A673 (cell line): ENCODE data around the gene LRRC36. TPM values are rescaled to one million over a fixed set of nuclear protein-coding genes. Genes with fewer than 3 reads are reported as not detected.

Experiments
- BruUV-seq: library from RNA; stranded (reverse); fragments of 400-500 nt; replicated peaks from 2 replicates; lab custom pipeline; 2021; lab: Mats Ljungman, UMichigan
- CTCF ChIA-PET: fragments of 300-600 bp; sonication (Branson Sonifier 250); formaldehyde crosslinking; loops from one replicate; lab custom pipeline; 2022; ENCODE audit warnings: antibody characterized with exemption; lab: Charles Lee
- POLR2A ChIA-PET: fragments of 300-600 bp; sonication (Branson Sonifier 250); formaldehyde crosslinking; loops from one replicate; lab custom pipeline; 2022; ENCODE audit warnings: antibody characterized with exemption; ENCODE audit not compliant: low non-redundant PET; lab: Charles Lee
- DNase-seq: peaks from one replicate; pipeline ENCODE4 v3.0.0-alpha.2; 2015; ENCODE audit warnings: low spot score
- H3K27ac ChIP-seq: fragments of 200-600 bp; sonication (generic); 2 replicates; pipeline ENCODE4 v1.5.1; 2016; ENCODE audit warnings: mixed run types, low read depth, mild to moderate bottlenecking, mixed read lengths, antibody characterized with exemption, low read length; ENCODE audit not compliant: poor library complexity, severe bottlenecking
- H3K27me3 ChIP-seq: fragments of 200-600 bp; sonication (generic); replicated peaks from 2 replicates; pipeline ENCODE4 v1.6.1; 2017; ENCODE audit warnings: mixed run types, low read depth, mild to moderate bottlenecking, mixed read lengths, antibody characterized with exemption, low read length; ENCODE audit not compliant: insufficient read depth, poor library complexity
- H3K36me3 ChIP-seq: fragments of 200-600 bp; sonication (generic); 2 replicates; pipeline ENCODE4 v1.6.1; 2016; ENCODE audit warnings: mixed run types, mild to moderate bottlenecking, mixed read lengths, antibody characterized with exemption, low read length; ENCODE audit not compliant: insufficient read depth, poor library complexity, severe bottlenecking
- H3K4me1 ChIP-seq: fragments of 200-600 bp; sonication (generic); 2 replicates; pipeline ENCODE4 v1.6.1; 2017; ENCODE audit warnings: mixed run types, mild to moderate bottlenecking, mixed read lengths, antibody characterized with exemption, low read length; ENCODE audit not compliant: insufficient read depth, poor library complexity, severe bottlenecking
- H3K4me3 ChIP-seq: fragments of 200-600 bp; sonication (generic); 2 replicates; pipeline ENCODE4 v1.5.1; 2016; ENCODE audit warnings: low read depth, mixed run types, mild to moderate bottlenecking, mixed read lengths, low read length; ENCODE audit not compliant: poor library complexity, severe bottlenecking
- H3K9me3 ChIP-seq: fragments of 200-600 bp; sonication (generic); 2 replicates; pipeline ENCODE4 v1.6.1; 2016; ENCODE audit warnings: mixed run types, low read depth, mild to moderate bottlenecking, mixed read lengths, antibody characterized with exemption, low read length; ENCODE audit not compliant: poor library complexity, severe bottlenecking
- CTCF ChIP-seq: fragments of 300-800, 200-600 bp; sonication (generic); conservative IDR thresholded peaks from 2 replicates; pipeline ENCODE4 v1.5.1; 2017; ENCODE audit warnings: low read depth, mild to moderate bottlenecking, antibody characterized with exemption, low read length, moderate library complexity, mixed read lengths
- EZH2 ChIP-seq: fragments of 200-600 bp; sonication (generic); IDR thresholded peaks from 2 replicates; pipeline ENCODE4 v1.6.1; 2017; ENCODE audit warnings: borderline replicate concordance, low read depth, mild to moderate bottlenecking, mixed read lengths, antibody characterized with exemption, low read length; ENCODE audit not compliant: poor library complexity, severe bottlenecking
- intact Hi-C: fragments of 100-400 bp; cut with micrococcal nuclease; formaldehyde crosslinking; loops from one replicate; pipeline ENCODE4 v1.10.0; 2022; ENCODE audit not compliant: unreplicated experiment
- total RNA-seq: library from RNA; stranded (reverse); gene quantifications from 2 replicates; pipeline ENCODE4 v1.2.3, GENCODE V29; 2021

Gene LRRC36
- total RNA-seq, 1 experiment from 2014 or later, result not detected

GRCh38 chr16:67421030-67421429 lies 94.4 kb downstream of the LRRC36 start:
- Histone ChIP-seq H3K27me3 (no peaks in the 10 kb centered on the region), H3K9me3 (no peaks in the 10 kb centered on the region), H3K27ac (no peak overlapping the region), H3K4me3 (no peak overlapping the region), H3K4me1 (peaks cover 39% of the 10 kb centered on the region), H3K36me3 (no peaks in the 10 kb centered on the region)
- intact Hi-C loops, result no loop called here
- no TSS peak for BruUV-seq
- CTCF ChIA-PET, result interaction anchor here (1.8 kb wide), 1 partner anchor 21 kb away, joined by 4 read pairs; no protein-coding TSS in a partner anchor
- DNase-seq, result no peak
- POLR2A ChIA-PET, result no interaction called here
- TF ChIP-seq EZH2 (no peak), CTCF (no peak)

GRCh38 chr16:67423015-67423414 lies 96.4 kb downstream of the LRRC36 start:
- intact Hi-C loops, result no loop called here
- CTCF ChIA-PET, result no interaction called here
- Histone ChIP-seq H3K27me3 (no peaks in the 10 kb centered on the region), H3K27ac (no peak overlapping the region), H3K4me3 (no peak overlapping the region), H3K9me3 (no peaks in the 10 kb centered on the region), H3K36me3 (no peaks in the 10 kb centered on the region), H3K4me1 (peaks cover 34% of the 10 kb centered on the region)
- no TSS peak for BruUV-seq
- no peak for DNase-seq
- POLR2A ChIA-PET, result no interaction called here
- no peak for TF ChIP-seq EZH2

GRCh38 chr16:67423611-67424260 lies 97.1 kb downstream of the LRRC36 start:
- DNase-seq, result peak; percentile 64
- no peaks in the 10 kb centered on the region for H3K36me3 ChIP-seq

More at GRCh38 chr16:67423611-67424260, 97.1 kb downstream of the LRRC36 start:
- BruUV-seq, result no TSS peak
- ChIA-PET CTCF (interaction anchor here (1.2 kb wide), 1 partner anchor 163 kb away, joined by 3 read pairs; no protein-coding TSS in a partner anchor), POLR2A (no interaction called here)
- no peak for TF ChIP-seq CTCF
- no peak for TF ChIP-seq EZH2
- Histone ChIP-seq H3K27me3 (no peaks in the 10 kb centered on the region), H3K9me3 (no peaks in the 10 kb centered on the region), H3K4me1 (peaks cover 34% of the 10 kb centered on the region), H3K27ac (peak overlapping the region; percentile 36), H3K4me3 (no peak overlapping the region)
- intact Hi-C loops, result no loop called here
